Keratinocyte (primary cell): ENCODE measurements around the gene FSIP2. TPM values are rescaled to one million over a fixed set of nuclear protein-coding genes. Genes with fewer than 3 reads are reported as not detected.

ENCODE experiments used
- DNase-seq: peaks from one replicate; pipeline ENCODE4 v3.0.0-alpha.2; 2011; ENCODE audit warnings: low read depth, missing footprints, low spot score
- FAIRE-seq: peaks from 2 replicates; lab custom pipeline; 2011; peaks lifted over from hg19 to GRCh38; lab: Jason Lieb, UNC
- H2AFZ ChIP-seq: 2 replicates; pipeline ENCODE4 v1.6.0; 2012; ENCODE audit warnings: low read length, control low read depth, inconsistent platforms; ENCODE audit not compliant: control insufficient read depth
- H3K27ac ChIP-seq: 2 replicates; pipeline ENCODE4 v1.5.1; 2011; ENCODE audit warnings: low read length; ENCODE audit not compliant: control insufficient read depth, insufficient read depth
- H3K27me3 ChIP-seq: 3 replicates; pipeline ENCODE4 v1.6.0; 2011; ENCODE audit warnings: low read length; ENCODE audit not compliant: control insufficient read depth, insufficient read depth; ENCODE audit errors: extremely low read depth
- H3K36me3 ChIP-seq, 2 experiments: 2 replicates in 1 of 2; 3 replicates in 1 of 2; pipeline ENCODE4 v1.5.1; 2011; ENCODE audit warnings: low read length in 2 of 2, mild to moderate bottlenecking in 1 of 2; ENCODE audit not compliant: control insufficient read depth in 2 of 2, insufficient read depth in 2 of 2; ENCODE audit errors: extremely low read depth in 1 of 2
- H3K4me1 ChIP-seq: 3 replicates; pipeline ENCODE4 v1.5.1; 2011; ENCODE audit warnings: low read length; ENCODE audit not compliant: control insufficient read depth, insufficient read depth; ENCODE audit errors: extremely low read depth
- H3K4me2 ChIP-seq: 3 replicates; pipeline ENCODE4 v1.6.0; 2011; ENCODE audit warnings: low read depth, low read length; ENCODE audit not compliant: control insufficient read depth, insufficient read depth; ENCODE audit errors: extremely low read depth
- H3K4me3 ChIP-seq, 3 experiments: fragments of 200-600 bp in 1 of 3; sonication (generic) in 1 of 3; 2 replicates in 2 of 3; 3 replicates in 1 of 3; pipeline ENCODE4 v1.5.1; 2011 to 2016; ENCODE audit warnings: low read length in 3 of 3, mild to moderate bottlenecking in 3 of 3, control low read depth in 2 of 3, inconsistent platforms in 1 of 3, low read depth in 1 of 3, mixed read lengths in 1 of 3, mixed run types in 1 of 3, moderate library complexity in 1 of 3; ENCODE audit not compliant: control insufficient read depth in 2 of 3, insufficient read depth in 2 of 3; ENCODE audit errors: extremely low read depth in 1 of 3
- H3K79me2 ChIP-seq: 2 replicates; pipeline ENCODE4 v1.6.0; 2012; ENCODE audit warnings: low read length; ENCODE audit not compliant: control insufficient read depth, insufficient read depth
- H3K9ac ChIP-seq: 3 replicates; pipeline ENCODE4 v1.6.0; 2011; ENCODE audit warnings: low read length; ENCODE audit not compliant: control insufficient read depth, insufficient read depth; ENCODE audit errors: extremely low read depth
- H3K9me1 ChIP-seq: 3 replicates; pipeline ENCODE4 v1.6.0; 2011; ENCODE audit warnings: low read length; ENCODE audit not compliant: control insufficient read depth, insufficient read depth; ENCODE audit errors: extremely low read depth
- H3K9me3 ChIP-seq: 2 replicates; pipeline ENCODE4 v1.5.1; 2012; ENCODE audit warnings: low read depth, low read length; ENCODE audit not compliant: control insufficient read depth
- H4K20me1 ChIP-seq: 3 replicates; pipeline ENCODE4 v1.6.0; 2011; ENCODE audit warnings: low read length; ENCODE audit not compliant: control insufficient read depth, insufficient read depth; ENCODE audit errors: extremely low read depth
- EZH2 ChIP-seq: IDR thresholded peaks from one replicate; pipeline ENCODE4 v1.6.1; 2012; ENCODE audit warnings: inconsistent platforms, mild to moderate bottlenecking, low read length, moderate library complexity
- dilution Hi-C: fragments of 300-500 bp; cut with MboI; formaldehyde crosslinking; loops from one replicate; pipeline ENCODE4 v1.7.0; 2020; ENCODE audit warnings: low sequenced_read_pairs; ENCODE audit not compliant: extremely low pct_ligation_motif_present
- polyA plus RNA-seq, 5 experiments: library from polyadenylated mRNA; depleted of rRNA in 3 of 5; stranded (reverse) in 3 of 5; stranded (forward) in 1 of 5; unstranded in 1 of 5; fragments of >200 nt; gene quantifications; 1 replicate in 1 of 5; 2 replicates in 3 of 5; 3 replicates in 1 of 5; pipeline versions ENCODE4 v1.2.1 to v1.2.3, GENCODE V29; 2011 to 2012; ENCODE audit warnings: missing spikeins in 2 of 5, low read depth in 1 of 5, low replicate concordance in 1 of 5
- TF ChIP-seq, protein P1 (sequence below), 3 experiments: IDR thresholded peaks in 1 of 3; conservative IDR thresholded peaks in 1 of 3; optimal IDR thresholded peaks in 1 of 3; 2 replicates in 2 of 3; 3 replicates in 1 of 3; pipeline versions ENCODE3 to v1.5.1; 2011; ENCODE audit warnings: low read length in 3 of 3, mild to moderate bottlenecking in 3 of 3, moderate library complexity in 2 of 3, control low read depth in 1 of 3, inconsistent platforms in 1 of 3; ENCODE audit not compliant: insufficient read depth in 2 of 3; ENCODE audit errors: extremely low read depth in 1 of 3

FSIP2 gene
- polyA plus RNA-seq, 1 donor (not counting 4 experiments of a cell fraction or from before 2014, with no cell fraction given): 0.38 TPM

DNA sequence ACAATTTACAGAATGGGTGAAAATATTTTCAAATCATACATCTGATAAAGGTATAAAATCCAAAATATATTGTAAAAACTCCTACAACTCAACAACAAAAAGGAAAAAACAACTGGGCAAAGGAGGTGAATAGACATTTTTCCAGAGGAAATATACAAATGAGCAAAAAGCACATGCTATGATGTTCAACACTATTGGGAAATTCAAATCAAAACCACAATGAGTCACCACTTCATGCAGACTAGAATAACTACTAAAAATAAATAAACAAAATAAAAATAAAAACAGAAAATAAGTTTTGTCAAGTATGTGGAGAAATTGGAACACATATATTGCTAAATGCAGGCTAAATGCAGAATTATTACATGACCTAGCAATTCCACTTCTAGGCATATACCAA is 120.9 kb downstream of the FSIP2 start:
- FAIRE-seq (no peak), DNase-seq (no peak)
- no peak for TF ChIP-seq EZH2
- Histone ChIP-seq H3K9me1 (no peaks in the 10 kb centered on the region), H3K27me3 (no peaks in the 10 kb centered on the region), H3K4me1 (no peaks in the 10 kb centered on the region), H3K36me3 (no peaks in the 10 kb centered on the region), H3K4me3 (no peak overlapping the region), H4K20me1 (no peaks in the 10 kb centered on the region), H3K9me3 (no peaks in the 10 kb centered on the region), H3K79me2 (no peaks in the 10 kb centered on the region), H3K4me2 (no peak overlapping the region), H2AFZ (no peak overlapping the region), H3K27ac (no peak overlapping the region), H3K9ac (no peak overlapping the region)
- dilution Hi-C loops: no loop called here

DNA sequence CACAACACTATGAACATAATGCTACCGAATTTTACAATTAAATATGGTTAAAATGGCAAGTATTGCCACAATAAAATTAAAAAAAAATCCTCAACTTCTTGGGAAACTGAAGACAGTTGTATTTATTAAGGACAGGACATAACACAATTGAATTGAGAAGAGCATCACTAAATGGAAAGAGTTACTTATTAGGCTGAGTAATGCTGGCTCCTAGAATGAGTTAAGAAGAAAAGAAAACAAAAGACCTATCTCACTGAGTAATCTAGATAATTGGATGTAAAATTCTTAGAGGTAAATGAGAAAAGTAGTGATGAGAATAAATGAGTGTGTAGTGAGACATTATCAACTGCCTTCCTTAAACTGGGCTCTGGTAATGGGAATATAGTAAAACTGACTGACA is 121.7 kb downstream of the FSIP2 start:
- no peak overlapping the region for H3K27ac ChIP-seq
- no peak for TF ChIP-seq EZH2
- TF ChIP-seq, protein P1, sequence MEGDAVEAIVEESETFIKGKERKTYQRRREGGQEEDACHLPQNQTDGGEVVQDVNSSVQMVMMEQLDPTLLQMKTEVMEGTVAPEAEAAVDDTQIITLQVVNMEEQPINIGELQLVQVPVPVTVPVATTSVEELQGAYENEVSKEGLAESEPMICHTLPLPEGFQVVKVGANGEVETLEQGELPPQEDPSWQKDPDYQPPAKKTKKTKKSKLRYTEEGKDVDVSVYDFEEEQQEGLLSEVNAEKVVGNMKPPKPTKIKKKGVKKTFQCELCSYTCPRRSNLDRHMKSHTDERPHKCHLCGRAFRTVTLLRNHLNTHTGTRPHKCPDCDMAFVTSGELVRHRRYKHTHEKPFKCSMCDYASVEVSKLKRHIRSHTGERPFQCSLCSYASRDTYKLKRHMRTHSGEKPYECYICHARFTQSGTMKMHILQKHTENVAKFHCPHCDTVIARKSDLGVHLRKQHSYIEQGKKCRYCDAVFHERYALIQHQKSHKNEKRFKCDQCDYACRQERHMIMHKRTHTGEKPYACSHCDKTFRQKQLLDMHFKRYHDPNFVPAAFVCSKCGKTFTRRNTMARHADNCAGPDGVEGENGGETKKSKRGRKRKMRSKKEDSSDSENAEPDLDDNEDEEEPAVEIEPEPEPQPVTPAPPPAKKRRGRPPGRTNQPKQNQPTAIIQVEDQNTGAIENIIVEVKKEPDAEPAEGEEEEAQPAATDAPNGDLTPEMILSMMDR (optimal IDR thresholded peaks at IDR 0.05 in 1 of 3, IDR thresholded peaks at IDR 0.05 in 1 of 3, conservative IDR thresholded peaks at IDR 0.05 in 1 of 3; ENCODE audit: extremely low read depth in 1 of 3, insufficient read depth in 2 of 3, low read length in 3 of 3): no peak
- no peaks in the 10 kb centered on the region for H3K9me1 ChIP-seq
- H3K36me3 ChIP-seq: no peaks in the 10 kb centered on the region
- H3K4me2 ChIP-seq: no peak overlapping the region
- H4K20me1 ChIP-seq: no peaks in the 10 kb centered on the region
- no peak for DNase-seq
- H3K79me2 ChIP-seq: no peaks in the 10 kb centered on the region
- FAIRE-seq: no peak
- H2AFZ ChIP-seq: no peak overlapping the region
- dilution Hi-C loops: no loop called here
- no peak overlapping the region for H3K9ac ChIP-seq
- no peaks in the 10 kb centered on the region for H3K27me3 ChIP-seq
- H3K9me3 ChIP-seq: no peaks in the 10 kb centered on the region
- H3K4me1 ChIP-seq: no peaks in the 10 kb centered on the region
- no peak overlapping the region for H3K4me3 ChIP-seq
